IMR-90 (cell line): ENCODE results near the gene ARHGAP45. TPM values are rescaled to one million over a fixed set of nuclear protein-coding genes. Genes with fewer than 3 reads are reported as not detected.

Source experiments
- CHD1 ChIP-seq: IDR thresholded peaks from 2 replicates; pipeline ENCODE4 v1.6.1; 2012; ENCODE audit warnings: low read depth, low read length, improper control_type of control experiment
- FOS ChIP-seq: fragments of 150-350 bp; IDR thresholded peaks from 2 replicates; pipeline ENCODE4 v1.6.1; 2016; ENCODE audit warnings: low read depth, low read length
- SMC3 ChIP-seq: fragments of 150-350 bp; IDR thresholded peaks from 2 replicates; pipeline ENCODE4 v1.6.1; 2016; ENCODE audit warnings: low read depth, mild to moderate bottlenecking, antibody characterized with exemption, low read length, moderate library complexity
- polyA plus RNA-seq, 3 experiments: library from polyadenylated mRNA; depleted of rRNA; stranded (reverse); fragments of >200 nt; gene quantifications; 2 replicates each; pipeline ENCODE4 v1.2.3, GENCODE V29; 2012; ENCODE audit warnings: low replicate concordance in 1 of 3
- total RNA-seq: library from RNA; depleted of rRNA; stranded (reverse); fragments of >200 nt; gene quantifications from 2 replicates; pipeline ENCODE4 v1.2.3, GENCODE V29; 2012
- TF ChIP-seq, protein P1 (sequence below): conservative IDR thresholded peaks from 2 replicates; pipeline ENCODE4 v1.5.1; 2012; ENCODE audit warnings: mild to moderate bottlenecking, low read depth, low read length, improper control_type of control experiment

ARHGAP45 gene
- total and polyA plus RNA-seq, 2 of the 4 experiments (the other 2 are of a cell fraction) = 1.3 to 1.7 TPM

GRCh38 chr19:1066748-1067340 is at the start of gene ARHGAP45 (continued):
- TF ChIP-seq SMC3 (no peak), FOS (no peak), CHD1 (no peak)
- TF ChIP-seq, protein P1, sequence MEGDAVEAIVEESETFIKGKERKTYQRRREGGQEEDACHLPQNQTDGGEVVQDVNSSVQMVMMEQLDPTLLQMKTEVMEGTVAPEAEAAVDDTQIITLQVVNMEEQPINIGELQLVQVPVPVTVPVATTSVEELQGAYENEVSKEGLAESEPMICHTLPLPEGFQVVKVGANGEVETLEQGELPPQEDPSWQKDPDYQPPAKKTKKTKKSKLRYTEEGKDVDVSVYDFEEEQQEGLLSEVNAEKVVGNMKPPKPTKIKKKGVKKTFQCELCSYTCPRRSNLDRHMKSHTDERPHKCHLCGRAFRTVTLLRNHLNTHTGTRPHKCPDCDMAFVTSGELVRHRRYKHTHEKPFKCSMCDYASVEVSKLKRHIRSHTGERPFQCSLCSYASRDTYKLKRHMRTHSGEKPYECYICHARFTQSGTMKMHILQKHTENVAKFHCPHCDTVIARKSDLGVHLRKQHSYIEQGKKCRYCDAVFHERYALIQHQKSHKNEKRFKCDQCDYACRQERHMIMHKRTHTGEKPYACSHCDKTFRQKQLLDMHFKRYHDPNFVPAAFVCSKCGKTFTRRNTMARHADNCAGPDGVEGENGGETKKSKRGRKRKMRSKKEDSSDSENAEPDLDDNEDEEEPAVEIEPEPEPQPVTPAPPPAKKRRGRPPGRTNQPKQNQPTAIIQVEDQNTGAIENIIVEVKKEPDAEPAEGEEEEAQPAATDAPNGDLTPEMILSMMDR = no peak
